Stimulated activated CD4-positive, alpha-beta T cell treated with anti-CD3 and anti-CD28 coated beads, Interleukin-15, amount 100 ng/mL, for 48 hours (primary cell): Measurements from ENCODE around the gene HAUS1.
A peak's percentile ranks its signal among the peaks of the same experiment; 100 is the strongest.
"Not testable (repeated sequence)": the region's sequence is repeated elsewhere in the genome, so short reads cannot be mapped to it uniquely, and the experiment has no call there.

ENCODE experiments used
- DNase-seq, 2 donors: peaks; one replicate each; pipeline ENCODE4 v3.0.0-alpha.2; 2020; ENCODE audit warnings: low read depth in 2 of 2

HAUS1 gene

DNA sequence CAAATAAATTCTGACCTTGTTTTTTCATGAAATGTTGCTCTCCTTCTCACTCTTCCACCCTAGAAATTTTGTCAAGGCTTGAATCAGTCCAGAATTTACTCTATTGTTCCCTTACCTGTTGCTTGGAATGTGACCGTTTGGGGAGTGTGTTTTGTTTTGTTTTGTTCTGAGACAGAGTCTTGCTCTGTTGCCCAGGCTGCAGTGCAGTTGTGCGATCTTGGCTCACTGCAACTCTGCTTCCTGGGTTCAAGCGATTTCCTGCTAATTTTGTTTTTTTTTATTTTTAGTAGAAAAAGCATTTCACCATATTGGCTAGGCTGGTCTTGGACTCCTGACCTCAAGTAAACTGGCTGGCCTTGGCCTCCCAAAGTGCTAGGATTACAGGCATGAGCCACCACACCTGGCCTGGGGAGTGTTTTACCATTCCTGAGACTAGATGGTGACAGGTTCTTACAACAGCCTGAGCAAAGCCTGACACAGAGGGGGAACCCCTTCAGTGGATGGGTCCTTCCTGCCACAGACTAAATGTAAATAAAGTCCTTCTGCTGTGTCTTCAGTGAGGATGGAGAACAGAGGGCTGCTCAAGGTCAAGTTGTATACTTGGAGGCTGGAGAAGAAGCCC lies 52.0 kb downstream of the HAUS1 start:
- DNase-seq = peak in 1 of 2 donors; percentile 14

DNA sequence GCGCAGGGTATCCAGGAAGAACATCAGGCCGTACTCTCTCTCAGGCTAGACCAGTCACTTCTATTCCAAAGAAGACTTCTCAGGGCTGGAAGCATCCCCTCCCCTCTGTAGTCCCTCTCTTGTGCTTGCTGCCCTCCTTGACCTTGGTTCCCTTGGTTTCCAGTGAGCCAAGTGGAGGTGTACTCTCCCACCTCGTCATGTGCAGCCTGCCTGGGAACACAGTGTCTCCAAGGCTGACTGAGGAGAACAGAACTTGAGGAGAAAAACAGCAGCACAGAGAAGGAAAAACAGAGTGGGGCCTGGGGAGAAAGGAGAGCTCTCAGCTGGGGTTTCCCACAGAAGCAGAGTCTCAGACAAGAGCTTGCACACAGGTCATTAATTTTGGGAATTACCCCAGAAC lies 52.7 kb downstream of the HAUS1 start:
- no peak for DNase-seq

DNA sequence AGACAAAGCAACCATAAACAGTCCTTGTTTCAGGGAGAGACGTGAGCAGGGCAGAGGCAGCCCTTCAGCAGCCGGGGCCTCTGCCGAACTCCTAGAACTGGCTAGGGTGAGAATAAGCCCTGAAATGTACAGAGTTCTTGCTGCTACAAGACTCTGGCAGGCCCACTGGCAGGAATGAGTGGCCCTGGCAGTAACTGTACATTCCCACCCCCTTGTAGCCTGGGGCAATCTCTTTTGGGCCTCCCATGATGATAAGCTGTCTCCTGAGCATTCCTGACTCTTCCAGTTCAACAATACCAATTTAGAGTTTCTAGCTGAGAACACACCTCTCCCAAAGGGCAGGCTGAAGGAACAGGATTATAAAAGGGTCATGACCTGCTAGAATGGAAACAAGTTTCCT lies 54.3 kb downstream of the HAUS1 start:
- no peak for DNase-seq

DNA sequence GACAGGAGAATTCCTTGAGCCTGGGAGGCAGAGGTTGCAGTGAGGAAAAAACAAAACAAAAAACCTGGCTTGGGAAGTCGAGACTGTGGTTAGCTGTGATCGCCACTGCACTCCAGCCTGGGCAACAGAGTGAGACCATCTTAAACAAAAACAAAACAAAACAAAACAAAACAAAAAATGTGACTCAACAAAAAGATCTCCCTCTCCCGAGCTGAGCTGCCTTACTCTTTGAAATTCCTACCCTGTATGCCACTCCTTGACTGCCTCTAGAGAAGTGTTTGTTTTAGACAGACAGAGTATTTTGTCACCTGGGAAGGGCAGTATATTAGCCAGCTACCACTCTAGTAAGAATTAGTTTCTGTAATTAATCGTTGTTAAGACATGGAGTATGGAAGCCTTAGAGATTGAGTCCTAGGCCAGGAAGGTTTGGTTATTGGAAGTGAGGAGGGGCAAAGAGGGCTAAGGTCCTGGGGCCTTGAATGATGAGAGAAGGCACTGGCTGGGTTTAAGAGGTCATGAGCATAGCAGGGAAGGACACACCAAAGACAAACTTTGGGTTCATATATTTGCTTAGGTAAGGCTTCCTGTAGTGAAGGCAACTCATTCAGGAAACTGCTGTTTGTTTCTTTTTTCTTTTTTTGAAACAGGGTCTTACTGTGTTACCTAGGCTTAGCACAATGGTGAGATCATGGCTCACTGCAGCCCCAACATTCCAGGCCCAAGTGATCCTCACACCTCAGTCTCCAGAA lies 56.0 kb downstream of the HAUS1 start:
- no peak for DNase-seq

DNA sequence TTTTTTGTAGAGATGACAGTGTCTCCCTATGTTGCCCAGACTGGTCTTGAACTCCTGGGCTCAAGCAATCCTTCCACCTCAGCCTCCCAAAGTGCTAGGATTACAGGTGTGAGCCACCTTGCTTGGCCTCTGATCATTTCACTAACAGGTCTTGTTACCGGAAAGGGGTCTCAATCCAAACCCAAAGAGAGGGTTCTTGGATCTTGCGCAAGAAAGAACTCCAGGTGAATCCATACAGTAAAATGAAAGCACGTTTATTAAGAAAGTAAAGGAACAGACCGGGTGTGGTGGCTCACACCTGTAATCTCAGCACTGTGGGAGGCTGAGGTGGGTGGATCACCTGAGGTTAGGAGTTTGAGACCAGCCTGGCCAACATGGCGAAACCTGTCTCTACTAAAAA lies 56.7 kb downstream of the HAUS1 start:
- not testable (repeated sequence) for DNase-seq

DNA sequence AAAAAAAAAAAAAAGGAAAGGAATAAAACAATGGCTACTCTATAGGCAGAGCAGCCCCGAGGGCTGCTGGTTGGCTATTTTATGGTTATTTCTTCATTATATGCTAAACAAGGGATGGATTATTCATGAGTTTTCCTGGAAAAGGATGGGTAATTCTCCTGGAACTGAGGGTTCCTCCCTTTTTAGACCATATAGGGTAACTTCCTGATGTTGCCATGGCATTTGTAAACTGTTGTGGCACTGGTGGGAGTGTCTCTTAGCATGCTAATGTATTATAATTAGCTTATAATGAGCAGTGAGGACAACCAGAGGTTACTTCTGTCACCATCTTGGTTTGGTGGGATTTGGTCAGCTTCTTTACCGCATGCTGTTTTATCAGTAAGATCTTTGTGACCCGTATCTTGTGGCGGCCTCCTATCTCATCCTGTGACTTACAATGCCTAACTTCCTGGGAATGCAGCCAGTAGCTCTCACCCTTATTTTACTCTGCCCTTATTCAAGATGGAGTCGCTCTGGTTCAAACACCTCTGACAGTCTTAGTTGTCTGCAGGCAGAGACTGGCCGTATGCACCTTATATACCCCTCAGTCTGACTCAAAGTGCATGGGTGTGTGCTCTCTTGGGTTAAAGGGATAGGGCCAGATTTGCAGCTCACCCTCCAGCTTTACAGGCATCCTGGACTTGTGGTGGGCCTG lies 57.7 kb downstream of the HAUS1 start:
- no peak for DNase-seq

DNA sequence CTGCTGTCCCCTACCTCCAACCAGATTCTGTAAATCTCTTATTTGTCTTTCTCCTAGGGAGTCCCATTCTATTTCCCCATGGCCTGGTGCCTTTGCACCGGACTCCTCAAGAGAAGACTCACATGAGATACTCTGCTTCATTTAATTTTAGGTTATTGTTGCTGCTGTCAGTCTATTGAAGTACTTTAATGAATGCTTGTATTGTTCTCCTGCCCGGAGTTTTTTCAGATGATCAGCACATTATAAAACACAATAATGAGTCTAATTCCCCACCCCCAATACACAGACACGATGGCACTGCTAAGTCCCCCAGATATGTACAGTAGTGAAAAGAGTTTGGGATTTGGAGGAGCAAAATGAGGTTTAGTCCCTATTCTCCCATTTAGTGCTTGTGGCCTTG lies 58.9 kb downstream of the HAUS1 start:
- DNase-seq = no peak

DNA sequence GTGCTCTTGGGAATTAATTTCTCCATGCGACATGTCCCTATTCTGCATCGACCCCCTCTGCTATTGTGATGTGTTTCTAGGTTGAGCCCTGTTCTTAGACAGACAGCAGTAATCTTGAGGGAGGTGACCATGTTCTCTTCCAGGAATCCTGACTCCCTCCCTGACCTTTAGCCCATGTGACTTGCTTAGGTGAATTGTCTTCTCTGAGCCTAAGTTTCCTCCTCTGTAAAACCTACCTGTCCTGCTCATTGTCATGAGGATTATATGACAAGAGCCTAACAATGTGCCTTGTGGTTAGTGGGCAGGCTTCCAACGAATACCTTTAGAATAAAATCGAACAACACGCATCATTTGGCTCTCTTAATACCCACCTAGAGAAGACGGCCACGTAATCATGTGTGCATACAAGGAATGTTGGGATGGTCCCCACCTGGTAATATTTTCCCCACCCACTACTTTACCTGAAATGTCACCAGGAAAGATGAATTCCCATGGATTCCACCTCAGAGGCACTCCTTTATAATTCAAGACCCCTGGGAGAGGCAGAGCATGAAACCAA lies 59.8 kb downstream of the HAUS1 start:
- DNase-seq = no peak

DNA sequence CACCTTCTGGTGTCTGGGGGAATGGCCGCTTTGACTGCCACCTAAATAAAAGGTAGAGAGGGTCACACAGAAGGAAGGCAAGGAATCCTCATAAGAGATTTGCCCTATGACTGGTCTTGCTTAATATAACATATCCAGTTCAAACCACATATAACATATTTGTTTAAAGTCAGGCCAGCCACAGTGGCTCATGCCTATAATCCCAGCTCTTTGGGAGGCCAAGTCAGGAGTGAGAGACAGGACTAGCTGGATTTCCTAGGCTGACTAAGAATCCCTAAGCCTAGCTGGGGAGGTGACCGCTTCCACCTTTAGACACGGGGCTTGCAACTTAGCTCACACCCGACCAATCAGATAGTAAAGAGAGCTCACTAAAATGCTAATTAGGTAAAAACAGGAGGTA lies 60.3 kb downstream of the HAUS1 start:
- not testable (repeated sequence) for DNase-seq

DNA sequence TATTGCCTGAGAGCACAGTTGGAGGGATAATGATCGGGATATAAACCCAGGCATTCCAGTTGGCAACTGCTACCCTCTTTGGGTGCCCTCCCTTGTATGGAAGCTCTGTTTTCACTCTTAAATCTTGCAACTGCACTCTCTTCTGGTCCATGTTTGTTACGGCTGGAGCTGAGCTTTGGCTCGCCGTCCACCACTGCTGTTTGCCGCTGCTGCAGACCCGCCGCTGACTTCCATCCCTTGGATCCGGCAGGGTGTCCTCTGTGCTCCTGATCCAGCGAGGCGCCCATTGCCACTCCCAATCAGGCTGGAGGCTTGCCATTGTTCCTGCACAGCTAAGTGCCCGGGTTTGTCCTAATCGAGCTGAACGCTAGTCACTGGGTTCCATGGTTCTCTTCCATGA lies 60.7 kb downstream of the HAUS1 start:
- no peak for DNase-seq

DNA sequence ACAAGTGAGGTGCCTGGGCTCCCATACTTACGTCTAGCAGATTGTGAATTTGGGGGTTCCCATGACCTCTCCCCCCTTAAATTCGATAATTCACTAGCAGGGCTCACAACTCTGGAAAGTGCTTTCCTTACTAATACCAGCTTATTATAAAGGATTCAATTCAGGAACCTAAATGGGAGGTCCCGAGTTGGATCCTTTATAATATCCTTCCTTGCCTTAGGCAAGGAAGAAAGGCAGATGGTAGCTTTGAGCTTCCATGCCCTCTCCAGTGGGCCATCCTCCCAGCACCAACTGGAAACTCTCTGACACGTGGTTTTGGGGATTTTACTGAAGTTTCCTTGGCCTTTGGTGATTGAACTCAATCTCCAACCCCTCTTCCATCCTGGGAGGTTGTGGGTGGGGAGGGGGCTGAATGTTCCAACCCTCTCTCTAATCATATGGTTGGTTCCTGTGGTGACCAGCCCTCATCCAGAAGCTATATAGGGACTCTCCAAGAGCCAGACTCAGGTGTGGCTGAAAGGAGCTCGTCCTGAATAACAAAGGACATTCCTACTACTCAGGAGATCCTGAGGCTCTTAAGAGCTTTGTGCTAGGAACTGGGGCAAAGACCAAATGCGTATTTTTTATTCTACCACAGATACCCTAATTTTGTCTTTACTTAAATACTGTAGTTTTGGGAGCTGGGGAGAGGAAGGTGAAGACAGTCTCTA lies 62.2 kb downstream of the HAUS1 start:
- DNase-seq = no peak

DNA sequence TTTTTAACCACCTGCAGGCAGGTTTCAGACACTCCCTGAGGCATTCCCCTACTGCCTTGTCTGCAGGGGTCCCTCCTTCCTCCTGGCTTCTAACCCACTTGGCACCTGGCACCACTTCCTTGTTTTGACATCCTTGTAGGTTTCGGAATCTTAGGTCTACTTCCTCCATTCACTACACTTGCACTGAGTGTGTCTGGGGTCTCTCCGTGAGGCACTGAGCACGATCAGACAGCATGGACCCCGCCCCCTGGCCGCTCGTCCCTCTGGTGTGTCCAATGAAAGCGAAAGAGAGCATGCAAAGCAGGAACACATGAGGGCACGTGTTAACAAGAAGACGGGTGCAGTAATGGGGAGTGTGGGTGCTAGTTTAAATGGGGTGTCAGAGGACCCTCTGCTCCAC lies 63.8 kb downstream of the HAUS1 start:
- no peak for DNase-seq

DNA sequence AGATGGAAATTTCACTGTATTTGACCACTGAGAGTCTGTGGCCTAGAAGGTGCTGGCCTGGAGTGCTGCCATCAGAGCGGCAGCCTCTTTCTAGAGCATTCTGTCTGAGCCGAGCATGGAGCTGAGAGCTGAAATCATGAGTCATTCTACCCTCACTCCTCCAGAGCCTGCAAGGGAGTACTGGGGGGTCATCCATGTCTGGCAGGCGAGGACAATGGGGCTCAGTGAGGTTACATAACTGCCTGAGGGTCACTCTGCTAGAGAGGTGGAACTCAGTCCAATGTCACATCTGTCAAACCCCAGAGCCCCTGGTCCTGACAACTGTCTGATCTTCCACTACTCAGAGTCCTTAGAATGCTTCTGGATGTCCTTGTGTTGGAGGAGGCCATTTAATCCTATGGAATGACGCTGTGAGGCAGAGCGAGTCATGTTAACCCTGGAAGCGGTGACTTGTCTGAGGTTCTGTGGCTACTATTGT lies 65.3 kb downstream of the HAUS1 start:
- DNase-seq = no peak

DNA sequence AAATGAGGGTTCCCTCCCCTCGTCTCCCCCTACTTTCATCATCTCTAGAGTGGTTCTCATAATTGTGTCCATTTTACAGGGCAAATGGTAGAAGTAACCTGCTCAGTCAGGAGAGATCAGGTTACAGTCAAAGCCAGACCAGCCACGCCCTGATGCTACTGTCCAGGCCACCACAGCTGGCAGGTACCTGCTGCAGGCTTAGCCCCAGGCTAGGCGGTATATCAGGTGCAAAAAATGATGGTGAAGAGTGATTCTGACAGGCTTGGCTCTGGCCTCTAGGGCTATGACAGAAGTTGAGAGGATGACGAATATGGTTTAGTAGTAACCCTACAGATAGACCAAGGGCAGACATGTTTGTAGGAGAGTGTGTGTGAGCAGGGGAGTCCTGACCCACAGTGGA lies 67.1 kb downstream of the HAUS1 start:
- DNase-seq = no peak

DNA sequence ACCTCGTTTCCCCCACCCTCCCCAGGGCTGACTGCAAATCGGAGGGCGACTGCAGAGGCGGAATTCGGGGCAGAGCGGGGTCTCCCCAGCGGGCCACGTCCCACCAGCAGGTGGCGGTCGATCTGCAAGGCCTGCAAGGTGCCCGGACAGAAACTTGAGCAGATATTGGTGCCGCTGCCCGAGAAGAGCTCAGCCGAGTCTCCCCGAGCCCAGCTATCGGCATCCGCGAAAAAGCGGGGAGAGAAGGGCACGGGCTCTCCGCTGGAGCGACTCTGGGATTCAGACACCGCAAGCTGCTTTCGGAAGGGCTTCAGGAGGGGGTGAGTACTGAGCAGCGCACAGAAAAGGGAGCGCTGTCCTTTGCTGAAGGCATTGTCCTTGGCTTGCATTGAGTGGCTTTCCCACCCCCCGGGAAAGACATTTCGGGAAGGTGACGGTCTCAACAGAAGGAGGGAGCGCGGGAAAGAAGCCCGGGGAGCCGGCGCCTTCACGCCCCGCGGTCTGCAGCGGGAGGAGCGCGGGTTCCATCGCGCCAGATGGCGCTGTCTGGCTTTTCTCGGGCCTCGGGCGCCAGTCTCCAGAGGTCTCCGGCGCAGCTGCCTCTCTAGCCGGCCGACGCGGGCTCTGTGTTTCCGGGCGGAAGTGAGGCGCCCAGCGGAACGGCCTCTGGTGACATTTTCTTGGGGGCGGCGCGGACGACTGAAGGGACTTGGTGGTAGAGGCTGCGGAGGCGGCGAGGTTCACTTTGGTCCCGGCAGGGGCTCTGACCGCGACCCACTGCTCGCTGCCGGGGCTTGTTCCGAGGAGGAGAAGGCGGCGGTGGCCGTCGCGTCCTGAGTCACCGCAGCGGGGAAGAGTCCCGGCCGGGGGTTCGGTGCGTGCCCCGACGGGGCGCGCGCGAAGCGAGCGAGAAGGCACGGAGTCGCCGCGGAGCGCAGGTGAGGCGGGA lies 69.5 kb downstream of the HAUS1 start:
- peak; percentile 91 to 93 for DNase-seq

DNA sequence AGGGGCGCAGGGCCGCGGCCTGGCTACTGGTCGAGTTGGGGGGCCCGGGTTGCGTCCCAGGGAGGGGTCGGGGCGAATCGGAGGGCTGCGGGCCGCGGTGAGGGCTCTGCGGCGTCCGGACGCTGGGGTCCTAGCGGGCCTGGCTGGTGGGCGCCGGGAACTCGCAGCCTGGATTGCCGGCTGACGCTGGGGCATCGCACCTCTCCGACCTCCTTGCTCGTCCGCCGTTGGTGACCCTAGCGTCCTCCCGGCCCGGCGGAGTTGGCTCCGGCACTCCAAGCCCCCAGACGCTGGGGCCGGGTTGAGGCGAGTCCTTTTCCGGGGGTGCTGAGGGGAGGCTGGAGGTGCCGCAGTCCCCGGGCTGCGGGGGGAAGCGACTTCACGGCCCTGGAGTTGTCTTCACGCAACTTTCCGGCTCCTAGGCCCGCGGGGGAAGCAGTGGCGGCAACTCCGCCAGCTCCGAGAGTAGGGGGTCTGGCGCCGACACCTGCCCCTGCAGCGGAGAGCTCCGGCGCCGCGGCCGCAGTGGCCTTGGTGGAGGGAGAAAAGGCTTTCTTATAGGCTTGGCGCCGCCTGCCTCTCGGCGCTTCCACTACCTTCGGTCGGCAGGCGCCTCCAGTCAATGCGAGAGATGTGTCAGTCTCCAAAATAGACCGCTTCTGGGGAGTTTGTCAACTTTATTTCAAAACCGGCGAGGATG lies 70.3 kb downstream of the HAUS1 start:
- DNase-seq = peak; percentile 41 to 44

DNA sequence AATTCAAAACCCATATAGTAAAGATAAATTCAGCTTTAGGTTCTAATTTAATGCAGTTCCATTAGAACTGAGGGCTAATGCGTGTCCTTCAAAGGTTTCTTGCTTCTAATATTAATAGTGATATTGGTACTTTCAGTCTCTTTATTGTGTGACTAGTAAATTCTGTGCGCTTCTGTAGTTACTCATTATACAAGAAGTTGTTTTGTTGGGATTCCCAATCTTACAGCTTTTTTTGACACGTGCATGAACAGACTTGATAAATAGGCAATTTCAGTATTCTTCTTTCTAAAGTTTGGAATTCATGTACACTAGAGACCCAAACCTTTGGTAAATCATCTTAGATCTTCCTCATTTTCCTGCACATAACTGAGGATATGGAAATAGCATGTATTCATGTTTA lies 71.8 kb downstream of the HAUS1 start:
- no peak for DNase-seq
